Esophagus (tissue), 2 donors: ENCODE data around the gene MMP14. TPM values are rescaled to one million over a fixed set of nuclear protein-coding genes. Genes with fewer than 3 reads are reported as not detected.
"Not testable (repeated sequence)": the region's sequence is repeated elsewhere in the genome, so short reads cannot be mapped to it uniquely, and the experiment has no call there.

Source experiments
- H3K27ac ChIP-seq, 2 donors: one replicate each; pipeline ENCODE4 v1.5.1; 2013; ENCODE audit warnings: low read depth in 2 of 2, mild to moderate bottlenecking in 2 of 2, inconsistent platforms in 1 of 2, low read length in 1 of 2, moderate library complexity in 1 of 2
- H3K27me3 ChIP-seq, 2 donors: one replicate each; pipeline ENCODE4 v1.6.1; 2013; ENCODE audit warnings: low read length in 2 of 2, control low read depth in 1 of 2, mild to moderate bottlenecking in 1 of 2; ENCODE audit not compliant: insufficient read depth in 2 of 2, control insufficient read depth in 1 of 2
- H3K36me3 ChIP-seq, 2 donors: one replicate each; pipeline ENCODE4 v1.6.1; 2013; ENCODE audit warnings: low read length in 1 of 2; ENCODE audit not compliant: control insufficient read depth in 2 of 2, insufficient read depth in 2 of 2
- H3K4me1 ChIP-seq, 2 donors: one replicate each; pipeline ENCODE4 v1.6.1; 2013; ENCODE audit warnings: low read length in 1 of 2; ENCODE audit not compliant: control insufficient read depth in 2 of 2, insufficient read depth in 2 of 2
- H3K4me3 ChIP-seq, 2 donors: one replicate each; pipeline ENCODE4 v1.5.1; 2013; ENCODE audit warnings: low read length in 2 of 2, mild to moderate bottlenecking in 2 of 2, low read depth in 1 of 2, moderate library complexity in 1 of 2
- H3K9me3 ChIP-seq, 2 donors: one replicate each; pipeline ENCODE4 v1.6.1; 2013; ENCODE audit warnings: mild to moderate bottlenecking in 2 of 2, low read depth in 1 of 2, low read length in 1 of 2, moderate library complexity in 1 of 2; ENCODE audit not compliant: control insufficient read depth in 2 of 2, insufficient read depth in 1 of 2
- WGBS, 2 donors: extraction: QIAGEN DNeasy Blood & Tissue Kit; methylation state at CpG; one replicate each; pipeline ENCODE4 v1.1.7; 2013; 5-methylcytosine and 5-hydroxymethylcytosine counted together
- polyA plus RNA-seq, 2 donors: library from polyadenylated mRNA; stranded (reverse); fragments of 200-250 nt; gene quantifications; one replicate each; pipeline ENCODE4 v1.2.3, GENCODE V29; 2013
- donor health status: healthy with polysubstance abuse.
- donor health status: Bipolar disorder and iron deficiency.

The MMP14 gene
- polyA plus RNA-seq, 2 donors = 54.1 to 81.6 TPM

- Histone ChIP-seq H3K27ac (peak overlapping the region; percentile 34 to 61), H3K9me3 (no peaks in the 10 kb centered on the region), H3K4me3 (no peak overlapping the region), H3K27me3 (no peaks in the 10 kb centered on the region), H3K4me1 (peaks cover 13 to 43% of the 10 kb centered on the region in 2 donors), H3K36me3 (peaks cover 16 to 46% of the 10 kb centered on the region in 2 donors)
- 63 to 68% methylated on average over 7 to 11 of the region's 11 CpGs for WGBS, 2 donors
Observed at GRCh38 chr14:22846811-22847307, 10.5 kb downstream of the MMP14 start.

- Histone ChIP-seq H3K4me3 (no peak overlapping the region), H3K4me1 (peaks cover 13 to 39% of the 10 kb centered on the region in 2 donors), H3K36me3 (peaks cover 10 to 37% of the 10 kb centered on the region in 2 donors), H3K27me3 (no peaks in the 10 kb centered on the region), H3K27ac (peak overlapping the region; percentile 84 to 93), H3K9me3 (no peaks in the 10 kb centered on the region)
- 28 to 37% methylated on average over 14 of the region's 14 CpGs for WGBS, 2 donors
Observed at GRCh38 chr14:22847661-22848341, 11.4 kb downstream of the MMP14 start.

GRCh38 chr14:22848351-22849164 is 12.2 kb downstream of the MMP14 start:
- H3K4me3 ChIP-seq = no peak overlapping the region

GRCh38 chr14:22849212-22849819 is 12.9 kb downstream of the MMP14 start:
- Histone ChIP-seq H3K4me1 (peaks cover 13 to 41% of the 10 kb centered on the region in 2 donors), H3K27me3 (no peaks in the 10 kb centered on the region), H3K9me3 (no peaks in the 10 kb centered on the region), H3K27ac (peak overlapping the region; percentile 84 to 93), H3K36me3 (peaks cover 6 to 27% of the 10 kb centered on the region in 2 donors), H3K4me3 (no peak overlapping the region)
- WGBS, 2 donors = 33 to 59% methylated on average over 17 to 19 of the region's 19 CpGs

More at GRCh38 chr14:22848351-22849164, 12.2 kb downstream of the MMP14 start:
- H3K27me3 ChIP-seq = no peaks in the 10 kb centered on the region
- 13 to 28% methylated on average over 12 of the region's 12 CpGs for WGBS, 2 donors
- H3K9me3 ChIP-seq = no peaks in the 10 kb centered on the region
- peak overlapping the region; percentile 84 to 93 for H3K27ac ChIP-seq
- H3K36me3 ChIP-seq = peaks cover 6 to 30% of the 10 kb centered on the region in 2 donors
- H3K4me1 ChIP-seq = peaks cover 13 to 41% of the 10 kb centered on the region in 2 donors

- peaks cover 8 to 38% of the 10 kb centered on the region in 2 donors for H3K4me1 ChIP-seq
- no peaks in the 10 kb centered on the region for H3K27me3 ChIP-seq
- no peaks in the 10 kb centered on the region for H3K9me3 ChIP-seq
- WGBS, 2 donors = 50 to 53% methylated on average over 9 of the region's 9 CpGs
- H3K27ac ChIP-seq = peak overlapping the region; percentile 65 to 89
- H3K36me3 ChIP-seq = peaks cover under 1 to 9% of the 10 kb centered on the region in 2 donors
- no peak overlapping the region for H3K4me3 ChIP-seq
Observed at GRCh38 chr14:22850944-22851764, 14.8 kb downstream of the MMP14 start.

- not testable (repeated sequence) for H3K36me3 ChIP-seq, H3K4me3 ChIP-seq, H3K27me3 ChIP-seq, H3K9me3 ChIP-seq
- WGBS, 2 donors = 73 to 83% methylated on average over 10 to 12 of the region's 12 CpGs
- peak overlapping the region in 1 of 2 donors; percentile 65 for H3K27ac ChIP-seq
- H3K4me1 ChIP-seq = peaks cover 4 to 32% of the 10 kb centered on the region in 2 donors
Observed at GRCh38 chr14:22852178-22852577, 15.8 kb downstream of the MMP14 start.

GRCh38 chr14:22852599-22852939 is 16.2 kb downstream of the MMP14 start:
- Histone ChIP-seq H3K36me3 (no peaks in the 10 kb centered on the region), H3K9me3 (no peaks in the 10 kb centered on the region), H3K4me3 (no peak overlapping the region), H3K4me1 (peaks cover 4 to 31% of the 10 kb centered on the region in 2 donors), H3K27ac (peak overlapping the region in 1 of 2 donors; percentile 83), H3K27me3 (no peaks in the 10 kb centered on the region)
- 65 to 67% methylated on average over 2 of the region's 2 CpGs for WGBS, 2 donors

- Histone ChIP-seq H3K9me3 (no peaks in the 10 kb centered on the region), H3K27me3 (no peaks in the 10 kb centered on the region), H3K4me3 (peak overlapping the region; percentile 16 to 45), H3K27ac (peak overlapping the region; percentile 43 to 83), H3K4me1 (peaks cover 4 to 25% of the 10 kb centered on the region in 2 donors), H3K36me3 (no peaks in the 10 kb centered on the region)
- 1 to 2% methylated on average over 20 of the region's 20 CpGs for WGBS, 2 donors
Observed at GRCh38 chr14:22852940-22853767, 16.8 kb downstream of the MMP14 start.
